B cell (primary cell): ENCODE results near the gene PCMTD2. TPM values are rescaled to one million over a fixed set of nuclear protein-coding genes. Genes with fewer than 3 reads are reported as not detected.

Source experiments
- ATAC-seq: fragments of 200-7000 bp; cut with Tn5 transposase; one replicate; pipeline ENCODE4 v1.10.0; 2021; ENCODE audit warnings: low read depth, mild to moderate bottlenecking, moderate number of reproducible peaks, moderate library complexity
- CTCF ChIA-PET: fragments of 350-600 bp; sonication (Branson Sonifier 250); formaldehyde crosslinking; loops from one replicate; lab custom pipeline; 2021; ENCODE audit warnings: antibody characterized with exemption, inconsistent platforms; lab: Charles Lee
- POLR2A ChIA-PET: fragments of 350-600 bp; sonication (Branson Sonifier 250); formaldehyde crosslinking; loops from one replicate; lab custom pipeline; 2021; ENCODE audit warnings: antibody characterized with exemption; lab: Charles Lee
- DNase-seq: peaks from one replicate; pipeline ENCODE4 v3.0.0; 2013
- H2AFZ ChIP-seq: 2 replicates; pipeline ENCODE4 v1.6.1; 2012; ENCODE audit warnings: mild to moderate bottlenecking, low read depth, low read length; ENCODE audit not compliant: insufficient read depth, poor library complexity, severe bottlenecking
- H3K27ac ChIP-seq, 2 donors: 1 replicate in 1 of 2; 2 replicates in 1 of 2; pipeline ENCODE4 v1.5.1; 2012 to 2013; ENCODE audit warnings: low read length in 2 of 2, mild to moderate bottlenecking in 2 of 2, moderate library complexity in 1 of 2
- H3K27me3 ChIP-seq, 4 experiments: fragments of 200-600 bp in 1 of 4; sonication (generic) in 1 of 4; replicated peaks in 1 of 4; 1 replicate in 2 of 4; 2 replicates in 2 of 4; pipeline versions ENCODE4 v1.6.1 to v1.7.0; 2013 to 2016; ENCODE audit warnings: low read length in 3 of 4, mild to moderate bottlenecking in 2 of 4, mixed read lengths in 1 of 4, moderate library complexity in 1 of 4; ENCODE audit not compliant: insufficient read depth in 4 of 4, control insufficient read depth in 3 of 4; ENCODE audit errors: control extremely low read depth in 1 of 4
- H3K36me3 ChIP-seq, 2 experiments: replicated peaks in 1 of 2; 1 replicate in 1 of 2; 2 replicates in 1 of 2; pipeline versions ENCODE4 v1.6.1 to v1.7.1; 2013; ENCODE audit warnings: low read length in 1 of 2; ENCODE audit not compliant: insufficient read depth in 2 of 2, control insufficient read depth in 1 of 2; ENCODE audit errors: control extremely low read depth in 1 of 2, extremely low read depth in 1 of 2
- H3K4me1 ChIP-seq, 2 donors: fragments of 200-600 bp in 1 of 2; sonication (generic) in 1 of 2; 1 replicate in 1 of 2; 2 replicates in 1 of 2; pipeline versions ENCODE4 v1.5.1 to v1.6.1; 2013 to 2017; ENCODE audit warnings: low read length in 2 of 2; ENCODE audit not compliant: control insufficient read depth in 2 of 2, insufficient read depth in 2 of 2
- H3K4me2 ChIP-seq: replicated peaks from 2 replicates; pipeline ENCODE3; 2012; ENCODE audit warnings: mild to moderate bottlenecking, low read depth, low read length; ENCODE audit not compliant: poor library complexity, severe bottlenecking
- H3K4me3 ChIP-seq, 5 experiments: fragments of 200-600 bp in 1 of 5; sonication (generic) in 1 of 5; 1 replicate in 3 of 5; 2 replicates in 2 of 5; pipeline versions ENCODE4 v1.5.1 to v1.7.0; 2011 to 2016; ENCODE audit warnings: low read length in 4 of 5, mild to moderate bottlenecking in 4 of 5, low read depth in 2 of 5, control low read depth in 1 of 5, moderate library complexity in 1 of 5; ENCODE audit not compliant: insufficient read depth in 1 of 5; ENCODE audit errors: control extremely low read depth in 1 of 5, extremely low read depth in 1 of 5
- H3K79me2 ChIP-seq: fragments of 200-600 bp; sonication (generic); one replicate; pipeline ENCODE4 v1.6.0; 2016; ENCODE audit warnings: low read length; ENCODE audit not compliant: control insufficient read depth, insufficient read depth
- H3K9ac ChIP-seq: fragments of 200-600 bp; sonication (generic); 2 replicates; pipeline ENCODE4 v1.6.1; 2017; ENCODE audit warnings: mild to moderate bottlenecking, low read length, moderate library complexity
- H3K9me3 ChIP-seq, 3 donors: one replicate each; pipeline versions ENCODE4 v1.6.1 to v1.7.1; 2013; ENCODE audit warnings: low read length in 2 of 3; ENCODE audit not compliant: control insufficient read depth in 2 of 3, insufficient read depth in 1 of 3; ENCODE audit errors: control extremely low read depth in 1 of 3
- H4K20me1 ChIP-seq: 2 replicates; pipeline ENCODE4 v1.6.0; 2012; ENCODE audit warnings: mild to moderate bottlenecking, low read length; ENCODE audit not compliant: insufficient read depth, control insufficient read depth, poor library complexity, severe bottlenecking
- H3K27ac Mint-ChIP-seq: one replicate; pipeline ENCODE4 v1.8.0; 2021; ENCODE audit warnings: mixed read lengths
- H3K27me3 Mint-ChIP-seq: one replicate; pipeline ENCODE4 v1.8.0; 2021; ENCODE audit warnings: mixed read lengths
- H3K4me1 Mint-ChIP-seq: one replicate; pipeline ENCODE4 v1.8.0; 2021; ENCODE audit warnings: mixed read lengths
- H3K4me3 Mint-ChIP-seq: one replicate; pipeline ENCODE4 v1.8.0; 2021; ENCODE audit warnings: mixed read lengths
- H3K9me3 Mint-ChIP-seq: one replicate; pipeline ENCODE4 v1.8.0; 2022; ENCODE audit warnings: mixed read lengths; ENCODE audit not compliant: insufficient read depth
- EZH2 ChIP-seq: IDR thresholded peaks from 2 replicates; pipeline ENCODE4 v1.6.1; 2012; ENCODE audit warnings: borderline replicate concordance, low read depth, mild to moderate bottlenecking, moderate library complexity, low read length; ENCODE audit not compliant: insufficient read depth, poor library complexity, severe bottlenecking
- WGBS: methylation state at CpG from one replicate; pipeline ENCODE4 v1.1.5; 2013; ENCODE audit warnings: missing lambda C conversion rate; ENCODE audit not compliant: insufficient coverage; 5-methylcytosine and 5-hydroxymethylcytosine counted together
- intact Hi-C: fragments of 100-400 bp; cut with micrococcal nuclease; formaldehyde crosslinking; loops from one replicate; pipeline ENCODE4 v1.10.0; 2022
- polyA plus RNA-seq: library from polyadenylated mRNA; depleted of rRNA; stranded (reverse); fragments of >200 nt; gene quantifications from 2 replicates; pipeline ENCODE4 v1.2.3, GENCODE V29; 2012
- total RNA-seq, 2 donors: library from RNA; stranded (reverse); fragments of 120-200 nt in 1 of 2; gene quantifications; 1 replicate in 1 of 2; 2 replicates in 1 of 2; pipeline versions ENCODE4 v1.2.3 to v1.2.4, GENCODE V29; 2013 to 2022
- TF ChIP-seq, protein P1 (sequence below): fragments of 200-600 bp; IDR thresholded peaks from one replicate; pipeline ENCODE4 v1.8.0; 2022; ENCODE audit warnings: antibody characterized with exemption, mild to moderate bottlenecking

The PCMTD2 gene
- total and polyA plus RNA-seq, 2 donors (not counting 1 experiment from before 2014, with no cell fraction given) = 39.8 to 131 TPM

DNA sequence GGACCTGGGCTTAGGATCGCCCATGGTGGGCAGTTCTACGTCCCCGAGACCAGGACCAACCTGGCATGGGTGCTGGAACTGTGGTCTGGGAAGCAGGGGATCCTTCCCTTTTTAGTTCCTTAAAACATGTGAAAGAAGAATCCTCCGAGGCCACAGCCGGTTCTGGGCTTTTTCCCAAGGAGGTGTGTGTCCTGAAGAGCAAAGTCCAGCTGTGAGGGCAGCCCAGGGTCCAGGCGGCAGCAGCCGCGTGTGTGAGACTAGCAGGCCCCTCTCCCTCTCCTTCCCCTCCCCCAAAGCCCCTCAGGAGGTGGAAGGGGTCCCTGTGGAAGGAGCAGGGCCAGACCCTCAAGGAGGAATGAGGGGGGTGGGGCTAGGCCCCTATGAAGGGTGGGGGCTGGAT lies 35.1 kb upstream of the PCMTD2 start:
- ChIA-PET POLR2A (no interaction called here), CTCF (no interaction called here)
- Histone ChIP-seq H3K9me3 (no peaks in the 10 kb centered on the region), H3K79me2 (no peaks in the 10 kb centered on the region), H3K27me3 (no peaks in the 10 kb centered on the region), H3K4me1 (no peaks in the 10 kb centered on the region), H3K36me3 (no peaks in the 10 kb centered on the region), H4K20me1 (no peaks in the 10 kb centered on the region), H3K27ac (no peak overlapping the region), H2AFZ (no peak overlapping the region), H3K4me2 (no peak overlapping the region), H3K9ac (no peak overlapping the region), H3K4me3 (no peak overlapping the region)
- no peak for DNase-seq
- ATAC-seq = no peak
- H3K9me3 Mint-ChIP-seq = no peaks in the 10 kb centered on the region
- no peaks in the 10 kb centered on the region for H3K4me1 Mint-ChIP-seq
- intact Hi-C loops = no loop called here
- H3K27ac Mint-ChIP-seq = no peak overlapping the region
- TF ChIP-seq, protein P1, sequence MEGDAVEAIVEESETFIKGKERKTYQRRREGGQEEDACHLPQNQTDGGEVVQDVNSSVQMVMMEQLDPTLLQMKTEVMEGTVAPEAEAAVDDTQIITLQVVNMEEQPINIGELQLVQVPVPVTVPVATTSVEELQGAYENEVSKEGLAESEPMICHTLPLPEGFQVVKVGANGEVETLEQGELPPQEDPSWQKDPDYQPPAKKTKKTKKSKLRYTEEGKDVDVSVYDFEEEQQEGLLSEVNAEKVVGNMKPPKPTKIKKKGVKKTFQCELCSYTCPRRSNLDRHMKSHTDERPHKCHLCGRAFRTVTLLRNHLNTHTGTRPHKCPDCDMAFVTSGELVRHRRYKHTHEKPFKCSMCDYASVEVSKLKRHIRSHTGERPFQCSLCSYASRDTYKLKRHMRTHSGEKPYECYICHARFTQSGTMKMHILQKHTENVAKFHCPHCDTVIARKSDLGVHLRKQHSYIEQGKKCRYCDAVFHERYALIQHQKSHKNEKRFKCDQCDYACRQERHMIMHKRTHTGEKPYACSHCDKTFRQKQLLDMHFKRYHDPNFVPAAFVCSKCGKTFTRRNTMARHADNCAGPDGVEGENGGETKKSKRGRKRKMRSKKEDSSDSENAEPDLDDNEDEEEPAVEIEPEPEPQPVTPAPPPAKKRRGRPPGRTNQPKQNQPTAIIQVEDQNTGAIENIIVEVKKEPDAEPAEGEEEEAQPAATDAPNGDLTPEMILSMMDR = no peak
- WGBS = 91% methylated on average over 5 of the region's 8 CpGs
- H3K27me3 Mint-ChIP-seq = peaks cover 20% of the 10 kb centered on the region
- no peak overlapping the region for H3K4me3 Mint-ChIP-seq

DNA sequence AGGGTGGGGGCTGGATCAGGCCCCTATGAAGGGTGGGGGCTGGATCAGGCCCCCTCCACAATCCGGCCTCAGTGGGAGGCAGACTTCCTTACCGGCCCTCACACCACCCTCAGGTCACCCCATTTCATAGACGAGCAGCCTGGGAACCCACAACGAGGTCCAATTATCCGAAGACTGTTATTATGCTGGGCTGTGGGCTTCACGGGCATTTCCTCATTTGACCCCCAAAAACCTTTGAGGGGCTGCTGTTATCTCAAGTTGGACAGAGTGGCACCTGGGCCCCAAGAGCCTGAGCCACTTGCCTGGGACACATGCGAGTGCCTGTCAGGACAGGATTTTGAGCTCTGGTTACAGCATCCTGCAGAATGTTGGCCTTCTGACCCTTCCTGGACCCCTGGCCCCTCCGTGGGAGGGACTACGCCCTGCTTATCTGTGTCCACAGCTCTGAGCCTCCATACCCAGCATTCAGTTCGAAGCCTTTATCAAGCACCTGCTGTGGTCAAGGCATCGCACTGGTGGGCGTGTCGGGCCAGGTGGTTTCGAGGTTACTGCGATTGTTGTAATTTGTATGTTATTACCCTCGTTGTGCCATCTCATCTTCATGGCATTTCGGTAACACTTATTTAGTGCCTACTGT lies 34.5 kb upstream of the PCMTD2 start:
- Mint-ChIP-seq H3K4me1 (no peaks in the 10 kb centered on the region), H3K27me3 (peaks cover 20% of the 10 kb centered on the region), H3K4me3 (no peak overlapping the region), H3K9me3 (no peaks in the 10 kb centered on the region), H3K27ac (no peak overlapping the region)
- WGBS = 86% methylated on average over 14 of the region's 17 CpGs
- Histone ChIP-seq H3K27me3 (no peaks in the 10 kb centered on the region), H3K4me1 (no peaks in the 10 kb centered on the region), H3K79me2 (no peaks in the 10 kb centered on the region), H3K36me3 (no peaks in the 10 kb centered on the region), H3K9me3 (no peaks in the 10 kb centered on the region), H3K4me3 (no peak overlapping the region), H2AFZ (no peak overlapping the region), H3K27ac (no peak overlapping the region), H3K4me2 (no peak overlapping the region), H3K9ac (no peak overlapping the region), H4K20me1 (no peaks in the 10 kb centered on the region)
- TF ChIP-seq EZH2 = no peak
- TF ChIP-seq, protein P1 = no peak
- DNase-seq = no peak
- intact Hi-C loops = no loop called here
- POLR2A ChIA-PET = no interaction called here
- no peak for ATAC-seq
- CTCF ChIA-PET = no interaction called here
